Panc1 (cell line): ENCODE results near the gene ABCG8. TPM values are rescaled to one million over a fixed set of nuclear protein-coding genes. Genes with fewer than 3 reads are reported as not detected.

ENCODE experiments used
- ATAC-seq: fragments of 200-7000 bp; cut with Tn5 transposase; 2 replicates; pipeline ENCODE4 v1.9.1; 2020; ENCODE audit warnings: mild to moderate bottlenecking, moderate library complexity
- BruUV-seq: library from RNA; stranded (reverse); fragments of 400-500 nt; replicated peaks from 2 replicates; lab custom pipeline; 2021; lab: Mats Ljungman, UMichigan
- CTCF ChIA-PET: fragments of 300-600 bp; sonication (Branson Sonifier 250); formaldehyde crosslinking; loops from one replicate; lab custom pipeline; 2022; ENCODE audit warnings: antibody characterized with exemption; lab: Charles Lee
- POLR2A ChIA-PET: fragments of 300-600 bp; sonication (Branson Sonifier 250); formaldehyde crosslinking; loops from one replicate; lab custom pipeline; 2022; ENCODE audit warnings: antibody characterized with exemption; lab: Charles Lee
- DNase-seq: peaks from one replicate; pipeline ENCODE4 v3.0.0-alpha.2; 2010; ENCODE audit warnings: low read depth, low spot score
- H3K27ac ChIP-seq: 2 replicates; pipeline ENCODE4 v1.5.1; 2011; ENCODE audit warnings: mild to moderate bottlenecking, low read length, inconsistent platforms
- H3K27me3 ChIP-seq: fragments of 200-500 bp; sonication (Bioruptor generic); 2 replicates; pipeline ENCODE4 v1.6.0; 2014; ENCODE audit warnings: low read length, inconsistent platforms; ENCODE audit not compliant: control insufficient read depth, insufficient read depth
- H3K36me3 ChIP-seq: fragments of 200-500 bp; sonication (Bioruptor generic); 2 replicates; pipeline ENCODE4 v1.5.1; 2014; ENCODE audit warnings: inconsistent platforms, mild to moderate bottlenecking, low read length, moderate library complexity; ENCODE audit not compliant: control insufficient read depth, insufficient read depth
- H3K4me1 ChIP-seq: 2 replicates; pipeline ENCODE4 v1.5.1; 2011; ENCODE audit warnings: inconsistent platforms, mild to moderate bottlenecking, low read length, moderate library complexity; ENCODE audit not compliant: control insufficient read depth, insufficient read depth
- H3K4me3 ChIP-seq, 2 experiments: 2 replicates each; pipeline ENCODE4 v1.5.1; 2011 to 2012; ENCODE audit warnings: low read depth in 2 of 2, low read length in 2 of 2, mild to moderate bottlenecking in 2 of 2, inconsistent platforms in 1 of 2, moderate library complexity in 1 of 2
- H3K9me3 ChIP-seq: fragments of 200-500 bp; sonication (Bioruptor generic); 2 replicates; pipeline ENCODE4 v1.5.1; 2014; ENCODE audit warnings: low read depth, mild to moderate bottlenecking, inconsistent platforms, low read length, moderate library complexity; ENCODE audit not compliant: control insufficient read depth, insufficient read depth
- POLR2AphosphoS5 ChIP-seq: IDR thresholded peaks from 2 replicates; pipeline ENCODE4 v1.6.1; 2012; ENCODE audit warnings: mild to moderate bottlenecking, low read depth, low read length, moderate library complexity
- SIN3A ChIP-seq: IDR thresholded peaks from 2 replicates; pipeline ENCODE4 v1.6.1; 2012; ENCODE audit warnings: low read depth, mild to moderate bottlenecking, low read length, moderate library complexity, borderline replicate concordance; ENCODE audit not compliant: insufficient read depth
- TCF7L2 ChIP-seq: IDR thresholded peaks from 2 replicates; pipeline ENCODE4 v1.6.1; 2011; ENCODE audit warnings: mild to moderate bottlenecking, low read depth, low read length, inconsistent platforms
- in situ Hi-C: cut with HindIII; loops from 2 replicates; pipeline ENCODE4 v1.10.0; 2016; ENCODE audit warnings: low sequenced_read_pairs, low pct_unique_long_range_greater_than_20kb
- intact Hi-C: fragments of 100-400 bp; cut with micrococcal nuclease; formaldehyde crosslinking; loops from one replicate; pipeline ENCODE4 v1.10.0; 2022; ENCODE audit not compliant: unreplicated experiment
- total RNA-seq: library from RNA; stranded (reverse); gene quantifications from one replicate; pipeline ENCODE4 v1.2.1, GENCODE V29; 2021; ENCODE audit not compliant: unreplicated experiment
- TF ChIP-seq, protein P1 (sequence below), 2 experiments: IDR thresholded peaks; 2 replicates each; pipeline ENCODE4 v1.6.1; 2011 to 2012; ENCODE audit warnings: low read depth in 2 of 2, control low read depth in 1 of 2, low read length in 1 of 2, mild to moderate bottlenecking in 1 of 2, moderate library complexity in 1 of 2; ENCODE audit not compliant: insufficient read depth in 1 of 2
- TF ChIP-seq, protein P2 (sequence below): fragments of 450-650 bp; IDR thresholded peaks from 2 replicates; pipeline ENCODE4 v1.5.1; 2017; ENCODE audit warnings: mild to moderate bottlenecking

ABCG8 gene
- total RNA-seq, 1 experiment from 2014 or later = 0.03 TPM

GRCh38 chr2:43884689-43885088, 45.9 kb downstream of the ABCG8 start:
- in situ Hi-C loops (no loop called here), intact Hi-C loops (no loop called here)
- POLR2A ChIA-PET = no interaction called here
- DNase-seq = no peak
- TF ChIP-seq POLR2AphosphoS5 = no peak
- Histone ChIP-seq H3K4me1 (no peaks in the 10 kb centered on the region), H3K27me3 (no peaks in the 10 kb centered on the region), H3K4me3 (no peak overlapping the region), H3K9me3 (no peaks in the 10 kb centered on the region), H3K36me3 (peaks cover 21% of the 10 kb centered on the region), H3K27ac (no peak overlapping the region)
- no peak for ATAC-seq
- no TSS peak for BruUV-seq
- CTCF ChIA-PET = interaction anchor here (0.9 kb wide), 1 partner anchor 13 kb away, joined by 3 read pairs; no protein-coding TSS in a partner anchor

GRCh38 chr2:43885132-43885632, 46.4 kb downstream of the ABCG8 start:
- H3K4me1 ChIP-seq = no peaks in the 10 kb centered on the region
- no peaks in the 10 kb centered on the region for H3K27me3 ChIP-seq
- H3K36me3 ChIP-seq = peaks cover 23% of the 10 kb centered on the region
- POLR2A ChIA-PET = no interaction called here
- no TSS peak for BruUV-seq
- TF ChIP-seq POLR2AphosphoS5 = no peak
- TF ChIP-seq, protein P1, sequence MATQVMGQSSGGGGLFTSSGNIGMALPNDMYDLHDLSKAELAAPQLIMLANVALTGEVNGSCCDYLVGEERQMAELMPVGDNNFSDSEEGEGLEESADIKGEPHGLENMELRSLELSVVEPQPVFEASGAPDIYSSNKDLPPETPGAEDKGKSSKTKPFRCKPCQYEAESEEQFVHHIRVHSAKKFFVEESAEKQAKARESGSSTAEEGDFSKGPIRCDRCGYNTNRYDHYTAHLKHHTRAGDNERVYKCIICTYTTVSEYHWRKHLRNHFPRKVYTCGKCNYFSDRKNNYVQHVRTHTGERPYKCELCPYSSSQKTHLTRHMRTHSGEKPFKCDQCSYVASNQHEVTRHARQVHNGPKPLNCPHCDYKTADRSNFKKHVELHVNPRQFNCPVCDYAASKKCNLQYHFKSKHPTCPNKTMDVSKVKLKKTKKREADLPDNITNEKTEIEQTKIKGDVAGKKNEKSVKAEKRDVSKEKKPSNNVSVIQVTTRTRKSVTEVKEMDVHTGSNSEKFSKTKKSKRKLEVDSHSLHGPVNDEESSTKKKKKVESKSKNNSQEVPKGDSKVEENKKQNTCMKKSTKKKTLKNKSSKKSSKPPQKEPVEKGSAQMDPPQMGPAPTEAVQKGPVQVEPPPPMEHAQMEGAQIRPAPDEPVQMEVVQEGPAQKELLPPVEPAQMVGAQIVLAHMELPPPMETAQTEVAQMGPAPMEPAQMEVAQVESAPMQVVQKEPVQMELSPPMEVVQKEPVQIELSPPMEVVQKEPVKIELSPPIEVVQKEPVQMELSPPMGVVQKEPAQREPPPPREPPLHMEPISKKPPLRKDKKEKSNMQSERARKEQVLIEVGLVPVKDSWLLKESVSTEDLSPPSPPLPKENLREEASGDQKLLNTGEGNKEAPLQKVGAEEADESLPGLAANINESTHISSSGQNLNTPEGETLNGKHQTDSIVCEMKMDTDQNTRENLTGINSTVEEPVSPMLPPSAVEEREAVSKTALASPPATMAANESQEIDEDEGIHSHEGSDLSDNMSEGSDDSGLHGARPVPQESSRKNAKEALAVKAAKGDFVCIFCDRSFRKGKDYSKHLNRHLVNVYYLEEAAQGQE (IDR thresholded peaks at IDR 0.05; ENCODE audit: insufficient read depth in 1 of 2, low read depth in 2 of 2, low read length in 1 of 2) = no peak
- in situ Hi-C loops = no loop called here
- intact Hi-C loops = no loop called here
- DNase-seq = no peak
- H3K9me3 ChIP-seq = no peaks in the 10 kb centered on the region
- CTCF ChIA-PET = interaction anchor here (0.9 kb wide), 1 partner anchor 13 kb away, joined by 3 read pairs; no protein-coding TSS in a partner anchor
- H3K4me3 ChIP-seq = no peak overlapping the region
- no peak for ATAC-seq
- no peak overlapping the region for H3K27ac ChIP-seq

DNA sequence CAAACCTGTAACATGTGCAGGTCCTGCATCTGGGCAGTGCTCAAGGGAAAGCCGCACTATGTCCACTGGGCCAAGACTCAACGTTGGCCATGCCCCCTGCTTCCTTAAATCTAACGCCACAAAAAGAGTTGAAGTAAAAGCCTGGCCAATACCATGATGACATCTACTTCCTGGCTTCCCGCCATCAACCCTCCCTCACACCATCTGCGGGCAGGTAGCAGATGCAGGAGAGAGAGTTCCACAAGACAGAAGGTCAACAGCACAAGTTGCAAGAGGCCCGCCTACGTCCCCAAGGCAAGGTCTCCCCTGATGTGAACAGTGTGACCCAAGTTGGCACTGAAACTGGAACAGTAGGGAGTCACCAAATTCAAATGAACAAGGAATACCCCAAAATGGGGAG, 48.4 kb downstream of the ABCG8 start:
- ATAC-seq (no peak), DNase-seq (no peak)
- ChIA-PET CTCF (no interaction called here), POLR2A (no interaction called here)
- Histone ChIP-seq H3K9me3 (no peaks in the 10 kb centered on the region), H3K36me3 (peaks cover 25% of the 10 kb centered on the region), H3K27me3 (no peaks in the 10 kb centered on the region), H3K27ac (no peak overlapping the region), H3K4me3 (no peak overlapping the region), H3K4me1 (no peaks in the 10 kb centered on the region)
- no TSS peak for BruUV-seq
- in situ Hi-C loops (no loop called here), intact Hi-C loops (no loop called here)
- TF ChIP-seq, protein P2, sequence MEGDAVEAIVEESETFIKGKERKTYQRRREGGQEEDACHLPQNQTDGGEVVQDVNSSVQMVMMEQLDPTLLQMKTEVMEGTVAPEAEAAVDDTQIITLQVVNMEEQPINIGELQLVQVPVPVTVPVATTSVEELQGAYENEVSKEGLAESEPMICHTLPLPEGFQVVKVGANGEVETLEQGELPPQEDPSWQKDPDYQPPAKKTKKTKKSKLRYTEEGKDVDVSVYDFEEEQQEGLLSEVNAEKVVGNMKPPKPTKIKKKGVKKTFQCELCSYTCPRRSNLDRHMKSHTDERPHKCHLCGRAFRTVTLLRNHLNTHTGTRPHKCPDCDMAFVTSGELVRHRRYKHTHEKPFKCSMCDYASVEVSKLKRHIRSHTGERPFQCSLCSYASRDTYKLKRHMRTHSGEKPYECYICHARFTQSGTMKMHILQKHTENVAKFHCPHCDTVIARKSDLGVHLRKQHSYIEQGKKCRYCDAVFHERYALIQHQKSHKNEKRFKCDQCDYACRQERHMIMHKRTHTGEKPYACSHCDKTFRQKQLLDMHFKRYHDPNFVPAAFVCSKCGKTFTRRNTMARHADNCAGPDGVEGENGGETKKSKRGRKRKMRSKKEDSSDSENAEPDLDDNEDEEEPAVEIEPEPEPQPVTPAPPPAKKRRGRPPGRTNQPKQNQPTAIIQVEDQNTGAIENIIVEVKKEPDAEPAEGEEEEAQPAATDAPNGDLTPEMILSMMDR = no peak
- TF ChIP-seq TCF7L2 = no peak
- TF ChIP-seq SIN3A = no peak
- TF ChIP-seq POLR2AphosphoS5 = no peak
- TF ChIP-seq, protein P1 (IDR thresholded peaks at IDR 0.05; ENCODE audit: insufficient read depth in 1 of 2, low read depth in 2 of 2, low read length in 1 of 2) = no peak
